Endothelial cell of umbilical vein (primary cell): ENCODE results near the gene ZFPM1.

Experiments used
- CTCF ChIP-seq, 2 donors: IDR thresholded peaks; 1 replicate in 1 of 2; 2 replicates in 1 of 2; pipeline ENCODE4 v1.5.1; 2011; ENCODE audit warnings: low read length in 2 of 2, mild to moderate bottlenecking in 2 of 2, moderate library complexity in 2 of 2, control low read depth in 1 of 2, inconsistent platforms in 1 of 2, low read depth in 1 of 2; ENCODE audit not compliant: insufficient read depth in 1 of 2; ENCODE audit errors: extremely low read depth in 1 of 2
- EZH2 ChIP-seq: IDR thresholded peaks from 2 replicates; pipeline ENCODE4 v1.6.1; 2012; ENCODE audit warnings: borderline replicate concordance, low read depth, mild to moderate bottlenecking, moderate library complexity, low read length, inconsistent platforms; ENCODE audit not compliant: severe bottlenecking
- FOS ChIP-seq: IDR thresholded peaks from 2 replicates; pipeline ENCODE4 v1.6.1; 2011; ENCODE audit warnings: mild to moderate bottlenecking, low read length, moderate library complexity, borderline replicate concordance; ENCODE audit not compliant: insufficient read depth
- GATA2 ChIP-seq: IDR thresholded peaks from 2 replicates; pipeline ENCODE4 v1.7.0; 2011; ENCODE audit warnings: low read depth, mild to moderate bottlenecking, moderate library complexity, mixed read lengths, low read length; ENCODE audit not compliant: insufficient read length, insufficient read depth
- JUN ChIP-seq: IDR thresholded peaks from 2 replicates; pipeline ENCODE4 v1.6.1; 2011; ENCODE audit warnings: borderline replicate concordance, low read depth; ENCODE audit not compliant: insufficient read length, insufficient read depth
- MYC ChIP-seq: IDR thresholded peaks from one replicate; pipeline ENCODE4 v1.6.1; 2011; ENCODE audit warnings: mild to moderate bottlenecking, low read depth, low read length
- POLR2A ChIP-seq: IDR thresholded peaks from 2 replicates; pipeline ENCODE4 v1.6.1; 2012; ENCODE audit warnings: low read depth, mild to moderate bottlenecking, control low read depth, low read length
- POLR2AphosphoS5 ChIP-seq: IDR thresholded peaks from 2 replicates; pipeline ENCODE4 v1.6.1; 2012; ENCODE audit warnings: low read depth, mild to moderate bottlenecking, control low read depth, low read length, moderate library complexity; ENCODE audit not compliant: insufficient read depth
- TF ChIP-seq, protein P1 (sequence below): IDR thresholded peaks from 2 replicates; pipeline ENCODE4 v1.6.1; 2011; ENCODE audit not compliant: insufficient read depth, insufficient read length

DNA sequence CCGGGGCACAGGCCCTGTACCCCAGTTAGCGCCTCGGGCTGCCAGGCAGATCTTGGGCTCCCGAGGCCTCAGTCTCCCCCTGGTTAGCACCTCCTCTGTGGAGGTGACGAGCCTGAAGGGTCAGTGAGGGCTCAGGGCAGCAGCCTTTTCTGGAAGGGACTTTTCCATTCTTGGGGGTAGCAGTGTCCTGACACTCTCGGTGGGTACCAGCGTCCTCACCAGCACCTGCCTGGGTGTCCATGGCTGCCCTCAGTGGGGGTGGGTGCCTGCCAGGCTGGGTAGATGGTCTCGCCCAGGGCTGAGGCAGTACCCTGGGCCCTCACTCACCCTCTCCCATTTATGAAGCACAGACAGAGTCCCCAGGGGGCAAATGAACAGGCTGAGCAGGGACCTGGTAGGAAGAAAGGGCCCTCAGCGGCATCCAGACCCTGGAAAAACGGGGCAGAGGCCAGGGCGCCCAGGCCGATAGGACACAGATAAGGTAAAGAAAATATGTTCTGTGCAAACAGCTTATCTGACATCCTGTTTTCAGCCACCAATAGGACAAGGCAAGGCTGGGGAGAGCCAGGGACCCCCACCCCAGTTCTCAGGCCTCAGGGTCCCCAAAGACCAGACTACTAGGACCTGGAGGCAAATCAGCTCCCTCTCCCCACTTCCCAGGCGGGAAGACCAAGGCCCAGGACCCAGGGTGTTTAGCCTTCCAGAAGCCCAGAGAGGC lies 50.9 kb downstream of the ZFPM1 start:
- TF ChIP-seq CTCF (IDR thresholded peaks at IDR 0.05; ENCODE audit: extremely low read depth in 1 of 2, insufficient read depth in 1 of 2, low read depth in 1 of 2, low read length in 2 of 2) (no peak), EZH2 (no peak), POLR2A (no peak), JUN (no peak), POLR2AphosphoS5 (no peak), GATA2 (no peak), MYC (no peak), FOS (no peak)
- TF ChIP-seq, protein P1, sequence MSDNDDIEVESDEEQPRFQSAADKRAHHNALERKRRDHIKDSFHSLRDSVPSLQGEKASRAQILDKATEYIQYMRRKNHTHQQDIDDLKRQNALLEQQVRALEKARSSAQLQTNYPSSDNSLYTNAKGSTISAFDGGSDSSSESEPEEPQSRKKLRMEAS = no peak
